Loucy (cell line): ENCODE data around the gene EGLN2.
"Not testable (repeated sequence)": the region's sequence is repeated elsewhere in the genome, so short reads cannot be mapped to it uniquely, and the experiment has no call there.

ENCODE experiments used
- EZH2phosphoT487 ChIP-seq: fragments of 200-600 bp; IDR thresholded peaks from 2 replicates; pipeline ENCODE4 v1.6.1; 2018; ENCODE audit warnings: antibody characterized with exemption, mild to moderate bottlenecking, moderate library complexity, borderline replicate concordance
- TF ChIP-seq, protein P1 (sequence below): fragments of 200-600 bp; sonication (generic); conservative IDR thresholded peaks from 2 replicates; pipeline ENCODE4 v1.5.1; 2014; ENCODE audit warnings: mild to moderate bottlenecking, antibody characterized with exemption, low read length

DNA sequence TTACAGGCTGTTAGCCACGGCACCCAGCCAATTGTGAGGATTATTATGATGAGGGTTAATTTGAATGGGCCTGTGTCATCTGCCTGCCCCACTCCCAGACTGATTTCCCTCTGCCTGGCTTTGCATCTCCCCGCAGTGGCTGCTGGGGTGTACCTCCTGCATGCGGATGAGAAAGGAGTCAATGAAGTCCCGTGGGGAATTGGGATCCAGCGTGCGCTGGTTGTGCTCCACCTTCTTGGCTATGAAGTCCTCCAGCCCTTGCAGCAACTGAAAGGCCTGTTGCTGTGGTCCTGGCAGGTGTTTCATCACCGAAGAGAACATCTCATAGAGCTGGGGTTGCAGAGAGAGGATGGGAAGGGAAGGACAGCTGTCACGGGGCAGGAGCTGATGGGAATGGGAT is 47.7 kb downstream of the EGLN2 start:
- TF ChIP-seq, protein P1, sequence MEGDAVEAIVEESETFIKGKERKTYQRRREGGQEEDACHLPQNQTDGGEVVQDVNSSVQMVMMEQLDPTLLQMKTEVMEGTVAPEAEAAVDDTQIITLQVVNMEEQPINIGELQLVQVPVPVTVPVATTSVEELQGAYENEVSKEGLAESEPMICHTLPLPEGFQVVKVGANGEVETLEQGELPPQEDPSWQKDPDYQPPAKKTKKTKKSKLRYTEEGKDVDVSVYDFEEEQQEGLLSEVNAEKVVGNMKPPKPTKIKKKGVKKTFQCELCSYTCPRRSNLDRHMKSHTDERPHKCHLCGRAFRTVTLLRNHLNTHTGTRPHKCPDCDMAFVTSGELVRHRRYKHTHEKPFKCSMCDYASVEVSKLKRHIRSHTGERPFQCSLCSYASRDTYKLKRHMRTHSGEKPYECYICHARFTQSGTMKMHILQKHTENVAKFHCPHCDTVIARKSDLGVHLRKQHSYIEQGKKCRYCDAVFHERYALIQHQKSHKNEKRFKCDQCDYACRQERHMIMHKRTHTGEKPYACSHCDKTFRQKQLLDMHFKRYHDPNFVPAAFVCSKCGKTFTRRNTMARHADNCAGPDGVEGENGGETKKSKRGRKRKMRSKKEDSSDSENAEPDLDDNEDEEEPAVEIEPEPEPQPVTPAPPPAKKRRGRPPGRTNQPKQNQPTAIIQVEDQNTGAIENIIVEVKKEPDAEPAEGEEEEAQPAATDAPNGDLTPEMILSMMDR: not testable (repeated sequence)
- not testable (repeated sequence) for TF ChIP-seq EZH2phosphoT487
